ENCODE measurements around the gene DMD.

Gene DMD

GRCh38 chrX:31166416-31166815 lies 2044.9 kb downstream of the DMD start:
- in situ Hi-C loops (cut with MboI; ENCODE audit: low sequenced_read_pairs), result no loop called here

- in situ Hi-C loops (cut with MboI; ENCODE audit: low sequenced_read_pairs), result no loop called here
These were observed 2045.9 kb downstream of the DMD start for GRCh38 chrX:31165241-31166035.

GRCh38 chrX:31154946-31155345 lies 2056.4 kb downstream of the DMD start:
- in situ Hi-C loops (cut with MboI; ENCODE audit: low sequenced_read_pairs), result no loop called here

- in situ Hi-C loops (cut with MboI; ENCODE audit: low sequenced_read_pairs), result no loop called here
These were observed 2057.8 kb downstream of the DMD start for GRCh38 chrX:31153475-31154047.

- in situ Hi-C loops (cut with MboI; ENCODE audit: low sequenced_read_pairs), result no loop called here
These were observed 2064.2 kb downstream of the DMD start for GRCh38 chrX:31147175-31147574.

GRCh38 chrX:31139961-31140360 lies 2071.4 kb downstream of the DMD start:
- in situ Hi-C loops (cut with MboI; ENCODE audit: low sequenced_read_pairs), result no loop called here

GRCh38 chrX:31138124-31138523 lies 2073.2 kb downstream of the DMD start:
- in situ Hi-C loops (cut with MboI; ENCODE audit: low sequenced_read_pairs), result no loop called here

- in situ Hi-C loops (cut with MboI; ENCODE audit: low sequenced_read_pairs), result no loop called here
These were observed 2075.2 kb downstream of the DMD start for GRCh38 chrX:31136144-31136611.

GRCh38 chrX:31132821-31133241 lies 2078.5 kb downstream of the DMD start:
- in situ Hi-C loops (cut with MboI; ENCODE audit: low sequenced_read_pairs), result no loop called here

- in situ Hi-C loops (cut with MboI; ENCODE audit: low sequenced_read_pairs), result no loop called here
These were observed 2080.7 kb downstream of the DMD start for GRCh38 chrX:31130457-31131220.

- in situ Hi-C loops (cut with MboI; ENCODE audit: low sequenced_read_pairs), result no loop called here
These were observed 2082.5 kb downstream of the DMD start for GRCh38 chrX:31128855-31129254.

- in situ Hi-C loops (cut with MboI; ENCODE audit: low sequenced_read_pairs), result no loop called here
These were observed 2083.6 kb downstream of the DMD start for GRCh38 chrX:31127716-31128115.

GRCh38 chrX:31126205-31126604 lies 2085.1 kb downstream of the DMD start:
- in situ Hi-C loops (cut with MboI; ENCODE audit: low sequenced_read_pairs), result no loop called here

- in situ Hi-C loops (cut with MboI; ENCODE audit: low sequenced_read_pairs), result no loop called here
These were observed 2086.8 kb downstream of the DMD start for GRCh38 chrX:31124536-31124935.

- in situ Hi-C loops (cut with MboI; ENCODE audit: low sequenced_read_pairs), result no loop called here
These were observed 2088.0 kb downstream of the DMD start for GRCh38 chrX:31123335-31123734.

- in situ Hi-C loops (cut with MboI; ENCODE audit: low sequenced_read_pairs), result no loop called here
These were observed 2094.1 kb downstream of the DMD start for GRCh38 chrX:31117266-31117665.

GRCh38 chrX:31115398-31115797 lies 2096.0 kb downstream of the DMD start:
- in situ Hi-C loops (cut with MboI; ENCODE audit: low sequenced_read_pairs), result no loop called here

- in situ Hi-C loops (cut with MboI; ENCODE audit: low sequenced_read_pairs), result no loop called here
These were observed 2096.5 kb downstream of the DMD start for GRCh38 chrX:31114858-31115257.

- in situ Hi-C loops (cut with MboI; ENCODE audit: low sequenced_read_pairs), result no loop called here
These were observed 2098.9 kb downstream of the DMD start for GRCh38 chrX:31112226-31112999.

- in situ Hi-C loops (cut with MboI; ENCODE audit: low sequenced_read_pairs), result no loop called here
These were observed 2100.7 kb downstream of the DMD start for GRCh38 chrX:31110657-31111056.

- in situ Hi-C loops (cut with MboI; ENCODE audit: low sequenced_read_pairs), result no loop called here
These were observed 2111.7 kb downstream of the DMD start for GRCh38 chrX:31099536-31100090.
